SK-N-MC (cell line): ENCODE measurements around the gene ZNF446.
A peak's percentile ranks its signal among the peaks of the same experiment; 100 is the strongest.
"Not testable (repeated sequence)": the region's sequence is repeated elsewhere in the genome, so short reads cannot be mapped to it uniquely, and the experiment has no call there.

ENCODE experiments used
- DNase-seq: peaks from one replicate; pipeline ENCODE4 v3.0.0-alpha.2; 2011; ENCODE audit warnings: low read depth, low spot score
- H3K27ac ChIP-seq: fragments of 200-600 bp; sonication (generic); 2 replicates; pipeline ENCODE4 v1.5.1; 2016; ENCODE audit warnings: mixed run types
- H3K36me3 ChIP-seq: fragments of 200-600 bp; sonication (generic); 2 replicates; pipeline ENCODE4 v1.6.1; 2017; ENCODE audit warnings: antibody characterized with exemption, low read length, mixed read lengths; ENCODE audit not compliant: insufficient read depth
- H3K4me3 ChIP-seq: fragments of 200-600 bp; sonication (generic); 2 replicates; pipeline ENCODE4 v1.5.1; 2016
- H3K9ac ChIP-seq: fragments of 200-600 bp; sonication (generic); 2 replicates; pipeline ENCODE4 v1.8.0; 2017; ENCODE audit warnings: mixed run types, mixed read lengths; ENCODE audit not compliant: insufficient read length
- H3K9me3 ChIP-seq: fragments of 200-600 bp; sonication (generic); 2 replicates; pipeline ENCODE4 v1.6.1; 2017; ENCODE audit warnings: low read depth, mild to moderate bottlenecking, antibody characterized with exemption, low read length, moderate library complexity, mixed read lengths
- EZH2 ChIP-seq: fragments of 200-600 bp; sonication (generic); IDR thresholded peaks from one replicate; pipeline ENCODE4 v1.6.1; 2017; ENCODE audit warnings: antibody characterized with exemption
- FOXP2 ChIP-seq: optimal IDR thresholded peaks from 2 replicates; pipeline ENCODE3; 2011; ENCODE audit warnings: mild to moderate bottlenecking, moderate library complexity; ENCODE audit not compliant: insufficient read depth; ENCODE audit errors: extremely low read length, control extremely low read depth
- POLR2AphosphoS5 ChIP-seq: IDR thresholded peaks from 2 replicates; pipeline ENCODE4 v1.6.1; 2012; ENCODE audit warnings: mild to moderate bottlenecking, low read depth, low read length, borderline replicate concordance

The ZNF446 gene

GRCh38 chr19:58475714-58476497, at the start of gene ZNF446:
TSS of gene ZNF446 (plus strand) at chr19:58476352. CDS start at chr19:58477219, 867 bp downstream.
- H3K27ac ChIP-seq = peak within 1 kb of the TSS; percentile 73
- DNase-seq = peak; percentile 90
- H3K9me3 ChIP-seq = no peaks in the 10 kb centered on the region
- peak within 1 kb of the TSS; percentile 78 for H3K9ac ChIP-seq
- H3K36me3 ChIP-seq = no peaks in the 10 kb centered on the region; the same call in 1 of the 2 replicates
- TF ChIP-seq POLR2AphosphoS5 = peak; percentile 74; the same call in 1 of the 2 replicates
- no peak for TF ChIP-seq EZH2
- peak within 1 kb of the TSS; percentile 84 for H3K4me3 ChIP-seq

GRCh38 chr19:58428617-58429016, 47.5 kb upstream of the ZNF446 start:
- 0 out of 2 replicates have a peak, but pooled peaks cover 6% of the 10 kb centered on the region for H3K9me3 ChIP-seq
- no peaks in the 10 kb centered on the region for H3K36me3 ChIP-seq
- no peak overlapping the region for H3K9ac ChIP-seq
- DNase-seq = no peak
- H3K27ac ChIP-seq = no peak overlapping the region
- H3K4me3 ChIP-seq = no peak overlapping the region
- TF ChIP-seq POLR2AphosphoS5 (no peak), EZH2 (no peak), FOXP2 (no peak)

DNA sequence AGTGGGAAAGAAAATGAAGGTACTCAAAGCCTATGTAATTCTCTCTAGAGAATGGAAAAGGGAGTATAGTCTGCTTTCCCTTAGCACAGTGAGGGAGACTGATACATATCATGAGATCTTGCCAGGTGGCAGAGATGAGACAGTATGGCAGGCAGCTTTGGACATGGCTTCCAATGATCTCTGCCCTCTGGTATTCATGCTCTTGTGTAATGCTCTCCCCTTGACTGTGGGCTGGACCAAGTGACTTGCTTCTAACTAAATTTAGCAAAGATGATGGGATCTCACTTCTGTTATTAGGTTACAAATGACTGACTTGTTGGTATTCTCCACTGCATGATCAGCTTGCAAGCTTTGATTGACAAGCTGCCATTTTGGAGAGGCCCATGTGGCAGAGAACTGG, 46.4 kb upstream of the ZNF446 start:
- Histone ChIP-seq H3K4me3 (no peak overlapping the region), H3K9me3 (0 out of 2 replicates have a peak, but pooled peaks cover 11% of the 10 kb centered on the region), H3K36me3 (no peaks in the 10 kb centered on the region)

GRCh38 chr19:58434217-58434616, 41.9 kb upstream of the ZNF446 start:
- TF ChIP-seq EZH2 (no peak), FOXP2 (no peak), POLR2AphosphoS5 (no peak)
- no peak overlapping the region for H3K4me3 ChIP-seq
- H3K9me3 ChIP-seq = 0 out of 2 replicates have a peak, but pooled peaks cover 11% of the 10 kb centered on the region
- no peaks in the 10 kb centered on the region for H3K36me3 ChIP-seq
- H3K27ac ChIP-seq = no peak overlapping the region
- DNase-seq = no peak
- no peak overlapping the region for H3K9ac ChIP-seq

More for the DNA sequence above, 46.4 kb upstream of the ZNF446 start:
- TF ChIP-seq FOXP2 (no peak), POLR2AphosphoS5 (no peak), EZH2 (no peak)
- DNase-seq = no peak
- Histone ChIP-seq H3K27ac (no peak overlapping the region), H3K9ac (no peak overlapping the region)

- H3K9ac ChIP-seq = no peak within 1 kb of the TSS
- H3K4me3 ChIP-seq = no peak within 1 kb of the TSS
- no peaks in the 10 kb centered on the region for H3K36me3 ChIP-seq
- TF ChIP-seq FOXP2 (no peak), POLR2AphosphoS5 (no peak), EZH2 (no peak)
- DNase-seq = peak; percentile 12
- H3K27ac ChIP-seq = no peak within 1 kb of the TSS
- H3K9me3 ChIP-seq = no peaks in the 10 kb centered on the region
These were observed 36.3 kb upstream of the ZNF446 start, which contains the start of gene ZNF132 for GRCh38 chr19:58439576-58440554. TSS of gene ZNF132 (minus strand) at chr19:58440153. CDS start at chr19:58439821, 332 bp downstream.

DNA sequence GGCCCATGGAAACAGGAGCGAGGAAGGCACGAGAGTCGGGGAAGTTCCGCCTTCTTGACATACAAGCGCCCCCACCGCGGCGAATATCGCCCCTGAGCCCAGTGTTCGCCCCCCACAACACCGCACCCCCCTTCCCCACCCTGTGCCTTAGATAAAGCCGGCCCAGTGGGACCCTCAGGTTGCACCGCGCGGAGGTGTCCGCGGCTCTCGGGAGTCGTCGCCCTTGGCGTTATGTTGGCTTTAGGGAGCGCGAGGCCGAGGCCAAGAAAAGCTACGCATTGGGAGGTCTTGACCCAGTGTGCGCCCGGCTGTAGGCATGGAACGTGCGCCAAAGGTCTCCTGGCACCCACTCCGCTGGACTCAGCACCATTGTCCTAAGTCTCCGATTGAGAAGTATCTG, 35.6 kb upstream of the ZNF446 start:
- TF ChIP-seq EZH2 (no peak), FOXP2 (no peak), POLR2AphosphoS5 (no peak)
- no peak overlapping the region for H3K9ac ChIP-seq
- no peak overlapping the region for H3K27ac ChIP-seq
- no peaks in the 10 kb centered on the region for H3K9me3 ChIP-seq
- no peak for DNase-seq
- no peak overlapping the region for H3K4me3 ChIP-seq
- no peaks in the 10 kb centered on the region for H3K36me3 ChIP-seq

GRCh38 chr19:58442986-58443385, 33.2 kb upstream of the ZNF446 start:
- not testable (repeated sequence) for H3K4me3 ChIP-seq, H3K36me3 ChIP-seq, H3K27ac ChIP-seq, H3K9me3 ChIP-seq, DNase-seq, H3K9ac ChIP-seq

DNA sequence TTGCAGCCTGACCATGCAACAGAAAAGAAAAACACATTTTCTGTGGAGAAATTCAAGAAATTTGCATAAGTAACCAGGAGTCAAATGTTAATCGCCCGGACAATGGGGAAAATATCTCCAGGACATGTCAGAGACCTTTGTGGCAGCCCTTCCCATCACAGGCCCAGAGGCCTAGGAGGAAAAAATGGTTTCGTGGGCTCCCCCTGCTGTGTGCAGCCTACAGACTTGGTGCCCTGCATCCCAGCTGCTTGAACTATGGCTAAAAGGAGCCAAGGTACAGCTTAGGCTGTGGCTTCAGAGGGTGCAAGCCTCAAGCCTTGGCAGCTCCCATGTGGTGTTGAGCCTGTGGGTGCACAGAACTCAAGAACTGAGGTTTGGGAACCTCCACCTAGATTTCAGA, 27.3 kb upstream of the ZNF446 start:
- H3K36me3 ChIP-seq, H3K9me3 ChIP-seq, H3K4me3 ChIP-seq, H3K27ac ChIP-seq, DNase-seq, H3K9ac ChIP-seq: not testable (repeated sequence)

GRCh38 chr19:58449980-58450379, 26.2 kb upstream of the ZNF446 start:
- not testable (repeated sequence) for DNase-seq, H3K9ac ChIP-seq, H3K4me3 ChIP-seq, H3K36me3 ChIP-seq, H3K9me3 ChIP-seq, H3K27ac ChIP-seq
